Measurements from ENCODE around the gene SLCO3A1.
"Not testable (repeated sequence)": the region's sequence is repeated elsewhere in the genome, so short reads cannot be mapped to it uniquely, and the experiment has no call there.

Gene SLCO3A1

GRCh38 chr15:91942720-91943394 is 89.3 kb downstream of the SLCO3A1 start:
- no peak for DNase-seq

- DNase-seq: no peak
These were observed 90.8 kb downstream of the SLCO3A1 start for GRCh38 chr15:91944331-91944730.

GRCh38 chr15:91945385-91945784 is 91.9 kb downstream of the SLCO3A1 start:
- no peak for DNase-seq

GRCh38 chr15:91946075-91946474 is 92.6 kb downstream of the SLCO3A1 start:
- DNase-seq: no peak

- DNase-seq: no peak
These were observed 93.2 kb downstream of the SLCO3A1 start for GRCh38 chr15:91946581-91947292.

GRCh38 chr15:91947293-91947679 is 93.8 kb downstream of the SLCO3A1 start:
- no peak for DNase-seq

- DNase-seq: no peak
These were observed 94.4 kb downstream of the SLCO3A1 start for GRCh38 chr15:91947683-91948608.

- no peak for DNase-seq
These were observed 95.9 kb downstream of the SLCO3A1 start for GRCh38 chr15:91949361-91949760.

- no peak for DNase-seq
These were observed 96.5 kb downstream of the SLCO3A1 start for GRCh38 chr15:91950054-91950453.

GRCh38 chr15:91950631-91951329 is 97.3 kb downstream of the SLCO3A1 start:
- no peak for DNase-seq

GRCh38 chr15:91952216-91952615 is 98.7 kb downstream of the SLCO3A1 start:
- no peak for DNase-seq

- no peak for DNase-seq
These were observed 99.9 kb downstream of the SLCO3A1 start for GRCh38 chr15:91953432-91953831.

GRCh38 chr15:91954292-91954691 is 100.8 kb downstream of the SLCO3A1 start:
- no peak for DNase-seq

- DNase-seq: no peak
These were observed 102.7 kb downstream of the SLCO3A1 start for GRCh38 chr15:91956026-91956723.

- no peak for DNase-seq
These were observed 107.8 kb downstream of the SLCO3A1 start for GRCh38 chr15:91961357-91961756.

GRCh38 chr15:91963747-91964146 is 110.2 kb downstream of the SLCO3A1 start:
- not testable (repeated sequence) for DNase-seq

GRCh38 chr15:91965501-91966193 is 112.1 kb downstream of the SLCO3A1 start:
- DNase-seq: no peak

GRCh38 chr15:91966194-91966552 is 112.7 kb downstream of the SLCO3A1 start:
- no peak for DNase-seq

GRCh38 chr15:91967935-91968606 is 114.6 kb downstream of the SLCO3A1 start:
- no peak for DNase-seq

- DNase-seq: no peak
These were observed 115.1 kb downstream of the SLCO3A1 start for GRCh38 chr15:91968610-91969009.

- DNase-seq: no peak
These were observed 116.6 kb downstream of the SLCO3A1 start for GRCh38 chr15:91970142-91970541.

Data from SHP77 (cell line).